ENCODE results near the gene CMTM5. TPM values are rescaled to one million over a fixed set of nuclear protein-coding genes. Genes with fewer than 3 reads are reported as not detected.

CMTM5 gene
- total RNA-seq, 1 experiment from 2014 or later, result not detected

- H4K20me1 ChIP-seq (ENCODE audit: insufficient read depth), result no peaks in the 10 kb centered on the region
- DNase-seq (ENCODE audit: low read depth, low spot score) (no peak), ATAC-seq (no peak)
- CTCF ChIA-PET, result no interaction called here
- H3K36me3 ChIP-seq (ENCODE audit: control insufficient read depth in 1 of 2, insufficient read depth in 2 of 2, low read length in 2 of 2), result no peaks in the 10 kb centered on the region
- POLR2A ChIA-PET, result no interaction called here
- no peak overlapping the region for H2AFZ ChIP-seq (ENCODE audit: low read depth, low read length, poor library complexity, severe bottlenecking)
- no peaks in the 10 kb centered on the region; the same call in 1 of the 2 replicates for H3K27me3 ChIP-seq (ENCODE audit: insufficient read depth, low read length)
- RAD21 ChIA-PET (ENCODE audit: low non-redundant PET in 1 of 2, low total read pairs in 2 of 2, uncharacterized antibody in 2 of 2, unreplicated experiment in 2 of 2), result no interaction called here
- TF ChIP-seq CTCF (IDR thresholded peaks at IDR 0.05 in 2 of 3, conservative IDR thresholded peaks at IDR 0.05 in 1 of 3; ENCODE audit: borderline replicate concordance in 1 of 3, insufficient read depth in 1 of 3, low read depth in 2 of 3, low read length in 2 of 3) (no peak), EZH2 (IDR thresholded peaks at IDR 0.05) (no peak), ZNF274 (IDR thresholded peaks at IDR 0.05; ENCODE audit: low read depth, low read length) (no peak), YY1 (IDR thresholded peaks at IDR 0.05; ENCODE audit: extremely low read depth, insufficient replicate concordance, low read depth, low read length) (no peak), CEBPB (IDR thresholded peaks at IDR 0.05; ENCODE audit: low read depth) (no peak), CBX3 (IDR thresholded peaks at IDR 0.05; ENCODE audit: low read depth) (no peak), SIN3A (IDR thresholded peaks at IDR 0.05; ENCODE audit: low read depth) (no peak), ELF1 (IDR thresholded peaks at IDR 0.05; ENCODE audit: borderline replicate concordance, low read depth) (no peak), ZFX (IDR thresholded peaks at IDR 0.05) (no peak), TCF7L2 (IDR thresholded peaks at IDR 0.05; ENCODE audit: borderline replicate concordance, extremely low read depth, insufficient read depth, insufficient read length) (no peak), RAD21 (IDR thresholded peaks at IDR 0.05; ENCODE audit: low read depth) (no peak), SP1 (IDR thresholded peaks at IDR 0.05; ENCODE audit: low read depth) (no peak), EGR1 (IDR thresholded peaks at IDR 0.05; ENCODE audit: low read depth) (no peak), ZBTB33 (IDR thresholded peaks at IDR 0.05; ENCODE audit: extremely low read depth, insufficient replicate concordance, low read length) (no peak), FOSL1 (IDR thresholded peaks at IDR 0.05; ENCODE audit: low read depth) (no peak), REST (IDR thresholded peaks at IDR 0.05; ENCODE audit: low read depth) (no peak), EZH2phosphoT487 (IDR thresholded peaks at IDR 0.05; ENCODE audit: borderline replicate concordance) (no peak)
- no peaks in the 10 kb centered on the region for H3K9me3 ChIP-seq (ENCODE audit: control insufficient read depth in 1 of 2, insufficient read depth in 1 of 2, low read depth in 1 of 2, low read length in 2 of 2)
- no peaks in the 10 kb centered on the region for H3K4me1 ChIP-seq (ENCODE audit: control insufficient read depth in 1 of 2, insufficient read depth in 2 of 2, low read length in 2 of 2)
- intact Hi-C loops (cut with micrococcal nuclease), result no loop called here
- H3K4me3 ChIP-seq (replicated peaks in 1 of 2; ENCODE audit: low read depth in 1 of 2, low read length in 2 of 2), result no peak overlapping the region
- H3K27ac ChIP-seq (ENCODE audit: low read depth, low read length), result no peak overlapping the region
- BruUV-seq (replicated peaks), result no TSS peak
- no peaks in the 10 kb centered on the region for H3K79me2 ChIP-seq (ENCODE audit: insufficient read depth, low read length)
- no peak overlapping the region for H3K9ac ChIP-seq (ENCODE audit: low read length)
- no peak overlapping the region for H3K4me2 ChIP-seq (ENCODE audit: low read length)
- no peaks in the 10 kb centered on the region for H3K9me2 ChIP-seq (ENCODE audit: insufficient read depth)
Measured at GRCh38 chr14:23414254-23414653, 37.4 kb downstream of the CMTM5 start.

Data from HCT116 (cell line).